ENCODE measurements around the gene C6. TPM values are rescaled to one million over a fixed set of nuclear protein-coding genes. Genes with fewer than 3 reads are reported as not detected.

The C6 gene
- total RNA-seq, 2 experiments from 2014 or later, result not detected

DNA sequence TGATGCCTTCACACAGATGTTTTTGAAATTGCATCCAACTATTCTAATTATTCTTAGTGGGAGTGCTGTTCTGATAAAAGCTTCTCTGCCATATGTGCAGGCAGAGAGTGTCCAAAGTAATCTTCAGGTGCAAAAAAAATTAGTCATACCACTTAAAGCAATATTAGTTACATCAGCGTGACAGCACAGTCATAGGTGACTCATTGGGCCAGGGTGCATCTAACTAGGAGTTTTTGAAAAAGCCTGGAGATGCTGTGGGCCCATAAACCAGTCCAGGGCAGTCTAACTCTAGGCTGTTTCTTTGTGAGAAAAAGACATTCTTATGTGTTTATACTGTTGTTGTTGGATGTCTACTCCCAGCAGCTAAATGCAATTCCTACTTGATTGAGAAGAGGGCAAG lies 33.0 kb upstream of the C6 start:
- no peak overlapping the region for H2AFZ ChIP-seq (ENCODE audit: low read length)
- ChIA-PET POLR2A (interaction anchor here (0.6 kb wide), 1 partner anchor 95 kb away, joined by 3 read pairs; no protein-coding TSS in a partner anchor), CTCF (ENCODE audit: unreplicated experiment) (no interaction called here)
- no peaks in the 10 kb centered on the region for H3K9me2 ChIP-seq (ENCODE audit: insufficient read depth, low read length)
- no peak overlapping the region for H3K4me2 ChIP-seq (ENCODE audit: low read length)
- H3K79me2 ChIP-seq (ENCODE audit: insufficient read depth, low read depth, low read length), result no peaks in the 10 kb centered on the region
- intact Hi-C loops (cut with micrococcal nuclease; ENCODE audit: unreplicated experiment), result no loop called here
- H3K4me3 ChIP-seq (ENCODE audit: low read depth, low read length, poor library complexity, severe bottlenecking), result no peak overlapping the region
- H3K27ac ChIP-seq (ENCODE audit: low read depth, low read length, poor library complexity, severe bottlenecking), result no peak overlapping the region
- H3K36me3 ChIP-seq (ENCODE audit: insufficient read depth, low read length), result no peaks in the 10 kb centered on the region
- H3K9me3 ChIP-seq (ENCODE audit: low read length), result no peaks in the 10 kb centered on the region
- TF ChIP-seq, protein P1, sequence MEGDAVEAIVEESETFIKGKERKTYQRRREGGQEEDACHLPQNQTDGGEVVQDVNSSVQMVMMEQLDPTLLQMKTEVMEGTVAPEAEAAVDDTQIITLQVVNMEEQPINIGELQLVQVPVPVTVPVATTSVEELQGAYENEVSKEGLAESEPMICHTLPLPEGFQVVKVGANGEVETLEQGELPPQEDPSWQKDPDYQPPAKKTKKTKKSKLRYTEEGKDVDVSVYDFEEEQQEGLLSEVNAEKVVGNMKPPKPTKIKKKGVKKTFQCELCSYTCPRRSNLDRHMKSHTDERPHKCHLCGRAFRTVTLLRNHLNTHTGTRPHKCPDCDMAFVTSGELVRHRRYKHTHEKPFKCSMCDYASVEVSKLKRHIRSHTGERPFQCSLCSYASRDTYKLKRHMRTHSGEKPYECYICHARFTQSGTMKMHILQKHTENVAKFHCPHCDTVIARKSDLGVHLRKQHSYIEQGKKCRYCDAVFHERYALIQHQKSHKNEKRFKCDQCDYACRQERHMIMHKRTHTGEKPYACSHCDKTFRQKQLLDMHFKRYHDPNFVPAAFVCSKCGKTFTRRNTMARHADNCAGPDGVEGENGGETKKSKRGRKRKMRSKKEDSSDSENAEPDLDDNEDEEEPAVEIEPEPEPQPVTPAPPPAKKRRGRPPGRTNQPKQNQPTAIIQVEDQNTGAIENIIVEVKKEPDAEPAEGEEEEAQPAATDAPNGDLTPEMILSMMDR (conservative IDR thresholded peaks at IDR 0.05; ENCODE audit: low read length), result no peak
- no peak for TF ChIP-seq EZH2phosphoT487 (IDR thresholded peaks at IDR 0.05; ENCODE audit: borderline replicate concordance, low read depth, low read length)
- no peaks in the 10 kb centered on the region for H3K4me1 ChIP-seq (ENCODE audit: insufficient read depth, low read length, poor library complexity, severe bottlenecking)
- BruUV-seq (replicated peaks), result no TSS peak
- no peaks in the 10 kb centered on the region for H4K20me1 ChIP-seq (ENCODE audit: insufficient read depth, low read length)
- no peak for DNase-seq (ENCODE audit: low spot score)

DNA sequence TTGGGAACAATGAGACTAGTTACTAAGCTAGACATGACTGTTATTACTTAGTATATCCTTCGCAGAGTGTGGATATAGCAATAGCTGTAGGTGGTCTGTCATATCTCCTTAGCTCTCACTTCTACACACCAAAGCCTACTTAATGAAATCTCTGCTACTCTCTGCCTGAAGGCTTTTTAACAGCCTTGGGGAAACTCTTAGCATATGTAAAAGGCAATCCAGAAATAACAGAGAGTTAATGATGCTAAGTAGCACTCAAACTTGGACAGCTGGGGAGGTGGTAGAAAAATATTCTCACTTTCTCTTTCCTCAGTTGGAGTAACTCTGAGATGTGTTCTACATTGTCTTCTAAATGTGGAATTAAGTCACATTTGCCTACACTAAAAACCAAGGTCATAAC lies 30.2 kb upstream of the C6 start:
- Histone ChIP-seq H3K36me3 (ENCODE audit: insufficient read depth, low read length) (no peaks in the 10 kb centered on the region), H2AFZ (ENCODE audit: low read length) (no peak overlapping the region), H3K9me3 (ENCODE audit: low read length) (no peaks in the 10 kb centered on the region), H4K20me1 (ENCODE audit: insufficient read depth, low read length) (no peaks in the 10 kb centered on the region), H3K4me1 (ENCODE audit: insufficient read depth, low read length, poor library complexity, severe bottlenecking) (no peaks in the 10 kb centered on the region), H3K4me3 (ENCODE audit: low read depth, low read length, poor library complexity, severe bottlenecking) (no peak overlapping the region), H3K9me2 (ENCODE audit: insufficient read depth, low read length) (no peaks in the 10 kb centered on the region), H3K27ac (ENCODE audit: low read depth, low read length, poor library complexity, severe bottlenecking) (no peak overlapping the region), H3K4me2 (ENCODE audit: low read length) (no peak overlapping the region), H3K79me2 (ENCODE audit: insufficient read depth, low read depth, low read length) (no peaks in the 10 kb centered on the region)
- CTCF ChIA-PET (ENCODE audit: unreplicated experiment), result no interaction called here
- BruUV-seq (replicated peaks), result no TSS peak
- DNase-seq (ENCODE audit: low spot score), result no peak
- POLR2A ChIA-PET, result interaction anchor here (0.8 kb wide), 1 partner anchor 10 kb away, joined by 3 read pairs; no protein-coding TSS in a partner anchor
- TF ChIP-seq, protein P1 (conservative IDR thresholded peaks at IDR 0.05; ENCODE audit: low read length), result no peak
- no peak for TF ChIP-seq EZH2phosphoT487 (IDR thresholded peaks at IDR 0.05; ENCODE audit: borderline replicate concordance, low read depth, low read length)
- intact Hi-C loops (cut with micrococcal nuclease; ENCODE audit: unreplicated experiment), result no loop called here

DNA sequence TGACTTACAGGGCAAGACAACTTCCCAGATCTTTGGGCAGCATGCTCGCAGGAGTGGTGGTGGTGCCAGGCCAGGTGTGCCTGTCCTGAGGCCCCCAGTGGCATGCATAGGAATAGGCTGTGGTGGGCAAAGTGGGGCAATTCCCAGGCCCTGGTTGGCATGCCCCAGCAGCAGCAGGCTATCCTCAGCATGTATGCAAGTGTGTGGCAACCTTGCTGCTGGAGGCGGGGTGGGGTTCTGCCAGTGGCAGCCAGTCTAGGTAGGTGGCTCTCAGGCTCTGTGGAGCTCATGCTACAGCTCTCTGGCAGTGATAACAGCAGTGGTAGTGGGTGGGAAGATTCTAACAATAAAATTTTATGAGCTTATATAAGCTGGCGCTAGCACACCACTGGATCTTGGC lies 27.7 kb upstream of the C6 start:
- no peaks in the 10 kb centered on the region for H3K9me3 ChIP-seq (ENCODE audit: low read length)
- H3K4me2 ChIP-seq (ENCODE audit: low read length), result no peak overlapping the region
- no peaks in the 10 kb centered on the region for H3K79me2 ChIP-seq (ENCODE audit: insufficient read depth, low read depth, low read length)
- intact Hi-C loops (cut with micrococcal nuclease; ENCODE audit: unreplicated experiment), result no loop called here
- BruUV-seq (replicated peaks), result no TSS peak
- ChIA-PET CTCF (ENCODE audit: unreplicated experiment) (no interaction called here), POLR2A (no interaction called here)
- H4K20me1 ChIP-seq (ENCODE audit: insufficient read depth, low read length), result no peaks in the 10 kb centered on the region
- H3K9me2 ChIP-seq (ENCODE audit: insufficient read depth, low read length), result no peaks in the 10 kb centered on the region
- H3K27ac ChIP-seq (ENCODE audit: low read depth, low read length, poor library complexity, severe bottlenecking), result no peak overlapping the region
- H3K36me3 ChIP-seq (ENCODE audit: insufficient read depth, low read length), result no peaks in the 10 kb centered on the region
- DNase-seq (ENCODE audit: low spot score), result no peak
- no peak overlapping the region for H3K4me3 ChIP-seq (ENCODE audit: low read depth, low read length, poor library complexity, severe bottlenecking)
- no peak overlapping the region for H2AFZ ChIP-seq (ENCODE audit: low read length)
- no peaks in the 10 kb centered on the region for H3K4me1 ChIP-seq (ENCODE audit: insufficient read depth, low read length, poor library complexity, severe bottlenecking)
- no peak for TF ChIP-seq EZH2phosphoT487 (IDR thresholded peaks at IDR 0.05; ENCODE audit: borderline replicate concordance, low read depth, low read length)
- TF ChIP-seq, protein P1 (conservative IDR thresholded peaks at IDR 0.05; ENCODE audit: low read length), result no peak
